Hepatocyte (in vitro differentiated cells): ENCODE data around the gene PDE8B.

Experiments
- EZH2phosphoT487 ChIP-seq: fragments of 200-600 bp; sonication (generic); IDR thresholded peaks from one replicate; pipeline ENCODE4 v1.6.1; 2018; ENCODE audit warnings: antibody characterized with exemption, mild to moderate bottlenecking, low read depth, moderate library complexity; ENCODE audit not compliant: unreplicated experiment, severe bottlenecking
- TF ChIP-seq, protein P1 (sequence below): fragments of 200-600 bp; sonication (generic); IDR thresholded peaks from 2 replicates; pipeline ENCODE4 v1.5.1; 2016; ENCODE audit warnings: antibody characterized with exemption, mild to moderate bottlenecking; ENCODE audit not compliant: poor library complexity

DNA sequence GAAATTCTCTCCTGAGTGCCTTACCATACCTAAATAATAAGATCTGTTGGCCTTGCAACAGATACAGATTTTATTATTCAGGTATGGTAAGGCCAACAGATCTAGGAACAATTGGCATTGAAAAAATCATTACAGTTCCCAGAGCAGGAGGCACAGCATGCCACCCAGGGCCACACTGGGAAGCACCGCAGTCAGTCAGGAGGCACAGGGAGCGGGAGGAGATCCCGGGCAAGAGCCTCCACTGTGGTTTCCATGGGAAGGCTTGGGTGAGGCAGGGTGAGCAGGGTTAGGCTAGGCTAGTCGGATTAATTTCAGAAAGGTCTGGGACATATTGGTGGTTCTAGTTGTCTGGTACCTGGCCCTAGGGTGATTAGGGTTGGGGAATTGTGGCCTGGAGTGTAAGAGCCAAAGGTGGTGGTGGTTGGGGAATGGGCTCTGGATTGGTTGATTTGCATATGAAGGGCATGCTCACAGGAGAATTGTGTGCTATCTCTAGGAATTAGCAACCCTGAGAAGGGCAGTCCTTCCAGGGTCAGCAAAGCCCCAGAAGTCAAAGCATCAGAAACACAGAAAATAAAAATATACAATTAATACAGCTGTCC lies 111.4 kb downstream of the PDE8B start:
- TF ChIP-seq, protein P1, sequence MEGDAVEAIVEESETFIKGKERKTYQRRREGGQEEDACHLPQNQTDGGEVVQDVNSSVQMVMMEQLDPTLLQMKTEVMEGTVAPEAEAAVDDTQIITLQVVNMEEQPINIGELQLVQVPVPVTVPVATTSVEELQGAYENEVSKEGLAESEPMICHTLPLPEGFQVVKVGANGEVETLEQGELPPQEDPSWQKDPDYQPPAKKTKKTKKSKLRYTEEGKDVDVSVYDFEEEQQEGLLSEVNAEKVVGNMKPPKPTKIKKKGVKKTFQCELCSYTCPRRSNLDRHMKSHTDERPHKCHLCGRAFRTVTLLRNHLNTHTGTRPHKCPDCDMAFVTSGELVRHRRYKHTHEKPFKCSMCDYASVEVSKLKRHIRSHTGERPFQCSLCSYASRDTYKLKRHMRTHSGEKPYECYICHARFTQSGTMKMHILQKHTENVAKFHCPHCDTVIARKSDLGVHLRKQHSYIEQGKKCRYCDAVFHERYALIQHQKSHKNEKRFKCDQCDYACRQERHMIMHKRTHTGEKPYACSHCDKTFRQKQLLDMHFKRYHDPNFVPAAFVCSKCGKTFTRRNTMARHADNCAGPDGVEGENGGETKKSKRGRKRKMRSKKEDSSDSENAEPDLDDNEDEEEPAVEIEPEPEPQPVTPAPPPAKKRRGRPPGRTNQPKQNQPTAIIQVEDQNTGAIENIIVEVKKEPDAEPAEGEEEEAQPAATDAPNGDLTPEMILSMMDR: no peak
- TF ChIP-seq EZH2phosphoT487: no peak
